ENCODE results near the gene CWF19L2. TPM values are rescaled to one million over a fixed set of nuclear protein-coding genes. Genes with fewer than 3 reads are reported as not detected.

CWF19L2 gene
- total RNA-seq, 1 donor from 2014 or later = 17.3 TPM

GRCh38 chr11:107372439-107372838, 85.2 kb downstream of the CWF19L2 start:
- Histone ChIP-seq H3K36me3 (no peaks in the 10 kb centered on the region), H3K9me3 (no peaks in the 10 kb centered on the region), H3K27me3 (no peaks in the 10 kb centered on the region), H3K27ac (no peak overlapping the region), H3K4me1 (no peaks in the 10 kb centered on the region), H3K4me3 (no peak overlapping the region)
- intact Hi-C loops (cut with DNase I) = no loop called here
- no peak for DNase-seq
- no peak for ATAC-seq
- TF ChIP-seq CTCF (IDR thresholded peaks at IDR 0.05) = no peak

- TF ChIP-seq CTCF (IDR thresholded peaks at IDR 0.05) = no peak
- intact Hi-C loops (cut with DNase I) = no loop called here
- H3K27ac ChIP-seq = no peak overlapping the region
- ATAC-seq (no peak), DNase-seq (no peak)
- no peaks in the 10 kb centered on the region for H3K4me1 ChIP-seq
- no peaks in the 10 kb centered on the region for H3K36me3 ChIP-seq
- no peaks in the 10 kb centered on the region for H3K9me3 ChIP-seq
- H3K4me3 ChIP-seq = no peak overlapping the region
- no peaks in the 10 kb centered on the region for H3K27me3 ChIP-seq
Measured at GRCh38 chr11:107370390-107370789, 87.2 kb downstream of the CWF19L2 start.

- no peak for ATAC-seq
Measured at GRCh38 chr11:107359701-107360100, 97.9 kb downstream of the CWF19L2 start.

GRCh38 chr11:107357877-107358276, 99.7 kb downstream of the CWF19L2 start:
- Histone ChIP-seq H3K27ac (no peak overlapping the region), H3K9me3 (no peaks in the 10 kb centered on the region), H3K36me3 (peaks cover 7% of the 10 kb centered on the region), H3K4me3 (no peak overlapping the region), H3K27me3 (no peaks in the 10 kb centered on the region), H3K4me1 (no peaks in the 10 kb centered on the region)
- no peak for TF ChIP-seq CTCF (IDR thresholded peaks at IDR 0.05)
- ATAC-seq (no peak), DNase-seq (no peak)
- intact Hi-C loops (cut with DNase I) = no loop called here

More at GRCh38 chr11:107359701-107360100, 97.9 kb downstream of the CWF19L2 start:
- TF ChIP-seq CTCF (IDR thresholded peaks at IDR 0.05) = no peak
- no peaks in the 10 kb centered on the region for H3K9me3 ChIP-seq
- H3K27me3 ChIP-seq = no peaks in the 10 kb centered on the region
- DNase-seq = no peak
- no peaks in the 10 kb centered on the region for H3K36me3 ChIP-seq
- H3K4me1 ChIP-seq = no peaks in the 10 kb centered on the region
- no peak overlapping the region for H3K27ac ChIP-seq
- H3K4me3 ChIP-seq = no peak overlapping the region
- intact Hi-C loops (cut with DNase I) = no loop called here

GRCh38 chr11:107354780-107355179, 102.8 kb downstream of the CWF19L2 start:
- intact Hi-C loops (cut with DNase I) = no loop called here
- Histone ChIP-seq H3K36me3 (peaks cover 8% of the 10 kb centered on the region), H3K4me1 (no peaks in the 10 kb centered on the region), H3K9me3 (no peaks in the 10 kb centered on the region), H3K27me3 (no peaks in the 10 kb centered on the region), H3K4me3 (no peak overlapping the region), H3K27ac (no peak overlapping the region)
- no peak for TF ChIP-seq CTCF (IDR thresholded peaks at IDR 0.05)
- ATAC-seq (no peak), DNase-seq (no peak)

- DNase-seq = no peak
- Histone ChIP-seq H3K9me3 (no peaks in the 10 kb centered on the region), H3K27me3 (no peaks in the 10 kb centered on the region), H3K4me1 (no peaks in the 10 kb centered on the region), H3K36me3 (peaks cover 17% of the 10 kb centered on the region), H3K27ac (no peak overlapping the region), H3K4me3 (no peak overlapping the region)
- no peak for ATAC-seq
- no peak for TF ChIP-seq CTCF (IDR thresholded peaks at IDR 0.05)
- intact Hi-C loops (cut with DNase I) = no loop called here
Measured at GRCh38 chr11:107337917-107338316, 119.7 kb downstream of the CWF19L2 start.

All from upper lobe of right lung (tissue), 1 donor.